MCF 10A (cell line): ENCODE data around the gene C1orf105. TPM values are rescaled to one million over a fixed set of nuclear protein-coding genes. Genes with fewer than 3 reads are reported as not detected.

ENCODE experiments used
- BruUV-seq: library from RNA; stranded (reverse); fragments of 400-500 nt; replicated peaks from 2 replicates; lab custom pipeline; 2021; lab: Mats Ljungman, UMichigan
- CTCF ChIA-PET: fragments of 300-600 bp; sonication (Branson Sonifier 250); formaldehyde crosslinking; extraction: SDS; loops from one replicate; lab custom pipeline; 2021; ENCODE audit warnings: antibody characterized with exemption, inconsistent platforms; lab: Yijun Ruan, JAX
- POLR2A ChIA-PET: fragments of 300-600, 350-650 bp; sonication (Branson Sonifier 250); formaldehyde crosslinking; extraction: SDS; loops from one replicate; lab custom pipeline; 2020; ENCODE audit warnings: antibody characterized with exemption, inconsistent platforms; lab: Yijun Ruan, JAX
- DNase-seq: peaks from one replicate; pipeline ENCODE4 v3.0.0-alpha.2; 2018; ENCODE audit not compliant: unreplicated experiment
- H3K27ac Mint-ChIP-seq: one replicate; pipeline ENCODE4 v1.8.0; 2022; ENCODE audit warnings: mild to moderate bottlenecking, low read depth, mixed read lengths; ENCODE audit not compliant: unreplicated experiment
- H3K27me3 Mint-ChIP-seq: one replicate; pipeline ENCODE4 v1.8.0; 2022; ENCODE audit warnings: mixed read lengths; ENCODE audit not compliant: insufficient read depth, unreplicated experiment
- H3K36me3 Mint-ChIP-seq: one replicate; pipeline ENCODE4 v1.8.0; 2022; ENCODE audit warnings: mild to moderate bottlenecking, moderate library complexity, mixed read lengths; ENCODE audit not compliant: insufficient read depth, unreplicated experiment
- H3K4me1 Mint-ChIP-seq: one replicate; pipeline ENCODE4 v1.8.0; 2022; ENCODE audit warnings: mixed read lengths; ENCODE audit not compliant: insufficient read depth, unreplicated experiment
- H3K4me3 Mint-ChIP-seq: one replicate; pipeline ENCODE4 v1.8.0; 2022; ENCODE audit warnings: mild to moderate bottlenecking, moderate library complexity, mixed read lengths; ENCODE audit not compliant: unreplicated experiment
- H3K9me3 Mint-ChIP-seq: one replicate; pipeline ENCODE4 v1.8.0; 2022; ENCODE audit warnings: mixed read lengths; ENCODE audit not compliant: unreplicated experiment
- CTCF ChIP-seq: fragments of 200-600 bp; IDR thresholded peaks from one replicate; pipeline ENCODE4 v1.8.0; 2022; ENCODE audit warnings: antibody characterized with exemption, mild to moderate bottlenecking; ENCODE audit not compliant: unreplicated experiment
- intact Hi-C: fragments of 100-400 bp; cut with micrococcal nuclease; formaldehyde crosslinking; loops from 2 replicates; pipeline ENCODE4 v1.14.1; 2022
- total RNA-seq: library from RNA; stranded (reverse); gene quantifications from 2 replicates; pipeline ENCODE4 v1.2.3, GENCODE V29; 2022

C1orf105 gene
- total RNA-seq, 1 experiment from 2014 or later = not detected

DNA sequence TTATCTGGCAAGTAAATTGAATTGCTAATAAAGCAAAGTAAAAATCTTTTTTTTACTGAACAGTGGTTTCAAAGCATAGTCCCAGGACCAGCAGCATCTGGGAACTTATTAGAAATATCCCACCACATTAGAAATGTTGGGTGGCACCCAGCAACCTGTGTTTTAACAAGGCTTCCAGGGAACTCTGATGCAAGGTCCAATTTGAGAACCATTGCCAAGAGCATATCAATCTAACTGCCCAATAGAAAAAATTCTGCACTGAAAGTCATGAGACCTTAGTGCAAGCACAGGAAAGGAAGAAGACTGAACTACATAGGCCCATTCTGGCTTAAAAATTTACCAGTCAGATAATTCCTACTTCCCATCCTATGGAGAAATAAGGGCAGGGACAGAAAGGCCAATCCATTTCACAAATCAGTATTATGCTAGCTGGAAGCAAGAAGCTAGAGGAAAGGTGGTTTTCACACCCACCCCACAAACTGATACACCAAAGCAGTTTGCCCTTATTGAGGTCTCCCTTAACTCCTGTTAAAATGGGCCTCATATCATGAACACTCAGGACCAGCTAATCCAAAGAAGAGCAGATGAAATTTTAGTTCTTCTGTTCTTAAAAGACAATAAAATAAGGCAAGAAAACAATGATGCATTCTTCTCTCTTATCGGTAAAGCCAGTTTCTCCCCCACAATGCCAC is 17.5 kb upstream of the C1orf105 start:
- Mint-ChIP-seq H3K4me3 (no peak overlapping the region), H3K36me3 (peaks cover 4% of the 10 kb centered on the region), H3K4me1 (peaks cover 21% of the 10 kb centered on the region), H3K9me3 (no peaks in the 10 kb centered on the region), H3K27me3 (no peaks in the 10 kb centered on the region), H3K27ac (no peak overlapping the region)
- TF ChIP-seq CTCF = no peak
- intact Hi-C loops = no loop called here
- ChIA-PET CTCF (interaction anchor here (0.7 to 4.5 kb wide), 11 partner anchors 13 to 417 kb away, joined by 3 to 42 read pairs (median 6); partner anchors contain the start of gene C1orf105), POLR2A (interaction anchor here (1.0 to 1.2 kb wide), 2 partner anchors 282 to 348 kb away, joined by 3 read pairs; no protein-coding TSS in a partner anchor)
- BruUV-seq = no TSS peak
- DNase-seq = no peak

- ChIA-PET CTCF (interaction anchor here (0.8 to 4.5 kb wide), 13 partner anchors 11 to 418 kb away, joined by 3 to 42 read pairs (median 5); no protein-coding TSS in a partner anchor), POLR2A (interaction anchor here (0.5 to 1.8 kb wide), 5 partner anchors 38 to 365 kb away, joined by 3 to 6 read pairs (median 3); no protein-coding TSS in a partner anchor)
- Mint-ChIP-seq H3K9me3 (no peaks in the 10 kb centered on the region), H3K27me3 (no peaks in the 10 kb centered on the region), H3K27ac (no peak overlapping the region), H3K4me3 (no peak overlapping the region), H3K36me3 (no peaks in the 10 kb centered on the region), H3K4me1 (peaks cover 10% of the 10 kb centered on the region)
- BruUV-seq = no TSS peak
- no peak for DNase-seq
- TF ChIP-seq CTCF = no peak
- intact Hi-C loops = no loop called here
These were observed 16.4 kb upstream of the C1orf105 start for GRCh38 chr1:172404121-172404520.

- ChIA-PET POLR2A (interaction anchor here (0.5 kb wide), 1 partner anchor 52 kb away, joined by 3 read pairs; no protein-coding TSS in a partner anchor), CTCF (interaction anchor here (0.8 to 4.5 kb wide), 10 partner anchors 10 to 420 kb away, joined by 3 to 42 read pairs (median 4); no protein-coding TSS in a partner anchor)
- DNase-seq = no peak
- Mint-ChIP-seq H3K27me3 (no peaks in the 10 kb centered on the region), H3K4me3 (no peak overlapping the region), H3K36me3 (no peaks in the 10 kb centered on the region), H3K4me1 (no peaks in the 10 kb centered on the region), H3K27ac (no peak overlapping the region), H3K9me3 (no peaks in the 10 kb centered on the region)
- intact Hi-C loops = no loop called here
- no peak for TF ChIP-seq CTCF
- no TSS peak for BruUV-seq
These were observed 14.6 kb upstream of the C1orf105 start for GRCh38 chr1:172405912-172406311.

DNA sequence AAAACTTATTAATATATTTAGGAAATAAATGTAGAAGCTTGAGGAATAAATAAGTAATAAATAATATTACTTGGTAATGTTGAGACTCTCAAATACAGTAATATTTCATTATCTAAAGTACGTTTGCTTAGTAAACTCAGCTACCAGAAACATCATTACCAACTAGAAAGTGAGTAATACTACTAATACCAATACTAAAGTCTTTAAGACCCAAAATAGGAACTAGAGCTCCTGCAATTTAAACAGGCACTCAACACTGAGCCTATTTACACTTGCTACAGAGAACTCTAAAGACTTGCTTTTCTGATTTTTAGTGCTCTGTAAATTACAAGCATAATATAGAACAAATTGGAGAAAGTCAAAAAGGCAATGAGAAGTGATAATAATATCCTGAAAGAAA is 13.5 kb upstream of the C1orf105 start:
- no peak for DNase-seq
- Mint-ChIP-seq H3K27ac (no peak overlapping the region), H3K4me3 (no peak overlapping the region), H3K4me1 (no peaks in the 10 kb centered on the region), H3K27me3 (no peaks in the 10 kb centered on the region), H3K9me3 (no peaks in the 10 kb centered on the region), H3K36me3 (no peaks in the 10 kb centered on the region)
- POLR2A ChIA-PET = no interaction called here
- intact Hi-C loops = no loop called here
- no TSS peak for BruUV-seq
- CTCF ChIA-PET = interaction anchor here (0.6 to 1.5 kb wide), 2 partner anchors 9 to 13 kb away, joined by 4 read pairs; no protein-coding TSS in a partner anchor
- TF ChIP-seq CTCF = no peak
